Fibroblast of the conjunctiva (primary cell): ENCODE data around the gene DICER1.

Experiments used
- DNase-seq: peaks from one replicate; pipeline ENCODE4 v3.0.0-alpha.2; 2010; ENCODE audit warnings: low read depth

Gene DICER1

GRCh38 chr14:95038521-95039250 lies 118.6 kb downstream of the DICER1 start:
- DNase-seq, result no peak

DNA sequence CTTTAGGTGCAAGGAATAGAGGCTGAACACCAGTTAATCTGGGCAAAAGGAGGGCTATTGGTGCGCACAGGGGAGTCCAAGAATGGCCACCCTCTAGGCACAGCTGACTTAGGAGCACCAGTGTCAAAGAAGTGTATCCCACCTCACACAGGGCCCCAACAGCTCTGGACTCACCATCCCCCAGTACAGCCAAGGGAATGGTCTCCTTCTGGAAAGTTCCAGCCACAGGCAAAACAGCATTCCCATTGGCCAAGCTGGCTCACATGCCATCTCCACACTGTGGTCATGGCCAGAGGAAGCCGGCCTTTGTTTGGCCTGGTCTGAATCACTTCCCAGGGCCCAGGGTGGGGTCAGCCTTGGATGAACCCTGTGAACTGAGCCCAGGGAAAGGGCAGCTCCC lies 120.1 kb downstream of the DICER1 start:
- no peak for DNase-seq
